Sigmoid colon (tissue), 7 donors: ENCODE data around the gene ZNF467. TPM values are rescaled to one million over a fixed set of nuclear protein-coding genes. Genes with fewer than 3 reads are reported as not detected.
A peak's percentile ranks its signal among the peaks of the same experiment; 100 is the strongest.

Experiments
- DNase-seq: peaks from one replicate; pipeline ENCODE4 v3.0.0-alpha.2; 2019
- H3K27ac ChIP-seq, 4 donors: fragments of 200-600 bp; sonication (generic); one replicate each; pipeline ENCODE4 v1.5.1; 2016 to 2019; ENCODE audit warnings: mild to moderate bottlenecking in 1 of 4
- H3K27me3 ChIP-seq, 3 donors: fragments of 200-600 bp; sonication (generic); one replicate each; pipeline ENCODE4 v1.5.1; 2019; ENCODE audit warnings: mild to moderate bottlenecking in 1 of 3
- H3K36me3 ChIP-seq, 4 donors: fragments of 200-600 bp; sonication (generic); one replicate each; pipeline ENCODE4 v1.5.1; 2016 to 2019
- H3K4me1 ChIP-seq, 4 donors: fragments of 200-600 bp; sonication (generic); one replicate each; pipeline ENCODE4 v1.5.1; 2017 to 2019
- H3K4me3 ChIP-seq, 4 donors: fragments of 200-600 bp; sonication (generic); one replicate each; pipeline ENCODE4 v1.5.1; 2017 to 2019; ENCODE audit warnings: mild to moderate bottlenecking in 2 of 4, moderate library complexity in 1 of 4
- H3K9me3 ChIP-seq, 4 donors: fragments of 200-600 bp in 3 of 4; sonication (generic) in 3 of 4; one replicate each; pipeline versions ENCODE4 v1.5.1 to v1.6.1; 2013 to 2019
- CTCF ChIP-seq, 4 experiments: fragments of 450-650 bp in 3 of 4; fragments of 200-600 bp in 1 of 4; IDR thresholded peaks; one replicate each; pipeline ENCODE4 v1.5.1; 2016 to 2019; ENCODE audit warnings: antibody characterized with exemption in 4 of 4, mild to moderate bottlenecking in 3 of 4, moderate library complexity in 2 of 4
- EP300 ChIP-seq, 4 donors: sonication (generic); formaldehyde crosslinking; IDR thresholded peaks; one replicate each; pipeline ENCODE4 v1.6.1; 2017; ENCODE audit warnings: antibody characterized with exemption in 4 of 4
- POLR2A ChIP-seq, 2 donors: fragments of 450-650 bp; IDR thresholded peaks; one replicate each; pipeline ENCODE4 v1.6.1; 2016; ENCODE audit warnings: antibody characterized with exemption in 2 of 2, mild to moderate bottlenecking in 2 of 2, moderate library complexity in 2 of 2
- POLR2AphosphoS5 ChIP-seq, 4 donors: sonication (generic); formaldehyde crosslinking; IDR thresholded peaks; one replicate each; pipeline ENCODE4 v1.6.1; 2017; ENCODE audit warnings: antibody characterized with exemption in 4 of 4
- WGBS, 2 donors: extraction: QIAGEN DNeasy Blood & Tissue Kit; methylation state at CpG; one replicate each; pipeline ENCODE4 v1.1.7; 2013; 5-methylcytosine and 5-hydroxymethylcytosine counted together
- intact Hi-C: fragments of 100-400 bp; cut with DNase I; formaldehyde crosslinking; loops from one replicate; pipeline ENCODE4 v1.15.1; 2023
- polyA plus RNA-seq, 3 donors: library from polyadenylated mRNA; stranded (reverse); fragments of 200-250 nt; gene quantifications; one replicate each; pipeline ENCODE4 v1.2.3, GENCODE V29; 2013
- total RNA-seq, 4 donors: library from RNA; depleted of rRNA; stranded (reverse); fragments of >200 nt; gene quantifications; one replicate each; pipeline ENCODE4 v1.1.0, GENCODE V29; 2016
- donor health status: healthy with polysubstance abuse.
- donor health status: Bipolar disorder and iron deficiency.
- donor health status: healthy.

ZNF467 gene
- total and polyA plus RNA-seq, 7 donors, result 3.0 to 15.7 (median 7.1) TPM

DNA sequence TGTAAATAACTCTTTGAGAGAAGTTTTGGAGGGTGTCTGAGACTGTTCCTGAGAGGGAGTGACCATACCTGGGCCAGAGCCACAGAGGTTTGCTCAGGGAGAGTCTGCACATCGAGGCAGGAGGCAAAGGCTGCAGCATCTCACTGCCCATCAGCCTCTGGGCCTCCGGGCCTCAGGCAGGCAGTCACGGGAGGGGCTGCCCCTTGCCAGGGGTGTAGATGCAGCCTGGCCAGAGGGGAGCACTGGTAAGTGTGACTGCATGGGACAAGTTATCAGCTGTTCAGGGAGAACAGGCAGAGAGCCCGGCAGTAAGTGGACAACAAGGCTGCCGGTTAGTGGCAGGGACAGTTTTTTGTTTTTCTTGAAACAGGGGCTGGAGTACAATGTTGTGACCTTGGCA, 55.9 kb downstream of the ZNF467 start:
- 82 to 90% methylated on average over 5 of the region's 5 CpGs for WGBS, 2 donors
- Histone ChIP-seq H3K27ac (no peak overlapping the region), H3K4me1 (peaks cover 0 to 60% (median 42%) of the 10 kb centered on the region in 4 donors), H3K4me3 (no peak overlapping the region), H3K36me3 (peaks cover 5 to 24% (median 18%) of the 10 kb centered on the region in 4 donors), H3K9me3 (no peaks in the 10 kb centered on the region), H3K27me3 (no peaks in the 10 kb centered on the region)
- TF ChIP-seq POLR2A (IDR thresholded peaks at IDR 0.05) (no peak), CTCF (IDR thresholded peaks at IDR 0.05) (no peak), EP300 (IDR thresholded peaks at IDR 0.05) (no peak), POLR2AphosphoS5 (IDR thresholded peaks at IDR 0.05) (no peak)
- peak; percentile 56 for DNase-seq
- intact Hi-C loops, result loop anchor here (5.0 to 10.0 kb wide), 2 partner anchors 55 to 523 kb away; partner anchors contain the start of genes ZNF282 and ZNF467

GRCh38 chr7:149716932-149717307, 56.5 kb downstream of the ZNF467 start:
- Histone ChIP-seq H3K36me3 (peaks cover 4 to 18% (median 14%) of the 10 kb centered on the region in 4 donors), H3K9me3 (no peaks in the 10 kb centered on the region), H3K4me3 (no peak overlapping the region), H3K27ac (peak overlapping the region in 2 of 4 donors; percentile 41 to 83), H3K4me1 (peaks cover 0 to 60% (median 42%) of the 10 kb centered on the region in 4 donors), H3K27me3 (no peaks in the 10 kb centered on the region)
- intact Hi-C loops, result loop anchor here (5.0 to 10.0 kb wide), 2 partner anchors 55 to 522 kb away; partner anchors contain the start of genes ZNF282 and ZNF467
- 83 to 88% methylated on average over 4 of the region's 4 CpGs for WGBS, 2 donors
- no peak for DNase-seq
- TF ChIP-seq POLR2A (IDR thresholded peaks at IDR 0.05) (no peak), EP300 (IDR thresholded peaks at IDR 0.05) (no peak)

DNA sequence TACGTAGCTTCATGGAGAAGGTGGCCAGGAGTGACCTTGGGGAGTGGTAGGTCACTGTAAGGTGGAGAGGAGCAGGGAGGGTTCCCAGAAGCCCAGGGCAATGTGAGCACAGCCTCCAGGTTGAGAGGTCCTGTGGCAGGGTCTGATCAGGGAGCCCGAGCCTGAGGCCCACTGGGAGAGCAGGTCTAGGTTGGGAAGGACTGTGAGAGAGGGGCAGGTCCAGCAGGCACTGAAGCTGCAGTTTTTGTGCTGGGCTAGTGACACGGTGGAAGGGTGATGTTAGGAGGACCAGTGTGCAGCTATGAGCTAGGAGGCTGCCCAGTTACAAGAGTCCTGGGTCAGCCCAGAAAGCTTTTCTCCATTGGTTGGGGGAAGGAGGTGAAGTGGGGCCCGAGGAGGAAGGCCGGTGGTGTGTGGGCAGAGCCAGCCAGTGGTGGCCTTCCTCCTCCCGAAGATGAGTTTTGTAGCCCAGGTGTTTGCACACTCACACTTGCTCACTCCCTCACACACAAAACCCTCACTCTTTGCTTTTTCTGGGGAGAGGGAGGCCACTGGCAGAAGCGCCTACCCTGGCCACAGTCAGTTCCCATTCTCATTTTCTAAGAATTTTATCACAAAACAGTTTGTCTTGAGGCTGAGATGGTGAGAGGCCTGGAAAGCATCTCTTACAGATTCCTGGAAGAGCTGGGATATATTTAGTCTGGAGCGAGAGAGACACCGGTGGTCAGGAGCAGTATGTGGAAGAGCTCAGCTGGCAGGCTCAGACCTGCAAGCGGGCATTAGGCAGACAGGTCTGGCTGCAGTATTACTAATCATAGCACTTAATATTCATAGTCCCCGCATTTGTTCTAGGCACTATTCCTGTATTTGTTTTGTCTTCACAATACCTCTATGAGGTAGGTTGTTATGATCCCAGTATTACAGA, 57.1 kb downstream of the ZNF467 start:
- no peaks in the 10 kb centered on the region for H3K27me3 ChIP-seq
- H3K27ac ChIP-seq, result peak overlapping the region; percentile 78 to 84 (median 82)
- H3K4me1 ChIP-seq, result peaks cover 0 to 60% (median 42%) of the 10 kb centered on the region in 4 donors
- WGBS, 2 donors, result 82 to 89% methylated on average over 11 of the region's 11 CpGs
- peak; percentile 57 for DNase-seq
- no peak for TF ChIP-seq EP300 (IDR thresholded peaks at IDR 0.05)
- TF ChIP-seq CTCF (IDR thresholded peaks at IDR 0.05), result no peak
- TF ChIP-seq POLR2AphosphoS5 (IDR thresholded peaks at IDR 0.05), result no peak
- TF ChIP-seq POLR2A (IDR thresholded peaks at IDR 0.05), result no peak
- H3K4me3 ChIP-seq, result peak overlapping the region in 2 of 4 donors; percentile 72 to 78
- intact Hi-C loops, result loop anchor here (5.0 to 10.0 kb wide), 2 partner anchors 56 to 521 kb away; partner anchors contain the start of genes ZNF282 and ZNF467
- peaks cover 0 to 2% (median 0%) of the 10 kb centered on the region in 4 donors for H3K9me3 ChIP-seq
- peaks cover under 1 to 12% (median 8%) of the 10 kb centered on the region in 4 donors for H3K36me3 ChIP-seq

GRCh38 chr7:149715476-149715875, 57.9 kb downstream of the ZNF467 start:
- 65 to 83% methylated on average over 8 of the region's 8 CpGs for WGBS, 2 donors
- peak overlapping the region; percentile 59 to 84 (median 75) for H3K4me3 ChIP-seq
- H3K9me3 ChIP-seq, result peaks cover 3 to 9% (median 3%) of the 10 kb centered on the region in 4 donors
- intact Hi-C loops, result loop anchor here (2.0 to 10.0 kb wide), 5 partner anchors 45 to 521 kb away; partner anchors contain the start of genes ZNF282 and ZNF467
- peaks cover 0 to 57% (median 36%) of the 10 kb centered on the region in 4 donors for H3K4me1 ChIP-seq
- peak overlapping the region; percentile 78 to 84 (median 82) for H3K27ac ChIP-seq
- H3K36me3 ChIP-seq, result peaks cover 0 to 5% (median under 1%) of the 10 kb centered on the region in 4 donors
- no peak for TF ChIP-seq POLR2A (IDR thresholded peaks at IDR 0.05)
- DNase-seq, result peak; percentile 65
- H3K27me3 ChIP-seq, result no peaks in the 10 kb centered on the region

- H3K4me3 ChIP-seq, result peak overlapping the region; percentile 59 to 84 (median 75)
- H3K27ac ChIP-seq, result peak overlapping the region; percentile 78 to 84 (median 82)
- TF ChIP-seq EP300 (IDR thresholded peaks at IDR 0.05) (no peak), POLR2A (IDR thresholded peaks at IDR 0.05) (no peak), CTCF (IDR thresholded peaks at IDR 0.05) (no peak), POLR2AphosphoS5 (IDR thresholded peaks at IDR 0.05) (no peak)
- peaks cover 3 to 12% (median 4%) of the 10 kb centered on the region in 4 donors for H3K9me3 ChIP-seq
- H3K4me1 ChIP-seq, result peaks cover 0 to 52% (median 32%) of the 10 kb centered on the region in 4 donors
- H3K27me3 ChIP-seq, result no peaks in the 10 kb centered on the region
- peaks cover 0 to 5% (median 0%) of the 10 kb centered on the region in 4 donors for H3K36me3 ChIP-seq
- intact Hi-C loops, result loop anchor here (2.0 to 10.0 kb wide), 5 partner anchors 44 to 520 kb away; partner anchors contain the start of genes ZNF282 and ZNF467
- WGBS, 2 donors, result 3 to 9% methylated on average over 48 of the region's 48 CpGs
- peak; percentile 74 for DNase-seq
Observed at GRCh38 chr7:149714910-149715471, 58.4 kb downstream of the ZNF467 start.

Other genes starting within 250 kb of the ZNF467 start
- gene ZNF862, start 64.8 kb upstream of the ZNF467 start, total RNA-seq, result 10 to 100 TPM; 12.5 to 23.8 (median 15.9) TPM
- gene ZNF862, start 64.8 kb upstream of the ZNF467 start, polyA plus RNA-seq, result 1 to 10 TPM in 2 of 3 donors, under 1 TPM in 1; 0.92 to 9.6 (median 6.0) TPM
- 10 to 100 TPM; 16.6 to 41.7 (median 29.9) TPM for gene ATP6V0E2, start 100.4 kb upstream of the ZNF467 start, total RNA-seq
- 10 to 100 TPM; 13.2 to 45.5 (median 22.8) TPM for gene ATP6V0E2, start 100.4 kb upstream of the ZNF467 start, polyA plus RNA-seq